Pancreas (tissue), 10 donors: ENCODE results near the gene TAAR9. TPM values are rescaled to one million over a fixed set of nuclear protein-coding genes. Genes with fewer than 3 reads are reported as not detected.
"Not testable (repeated sequence)": the region's sequence is repeated elsewhere in the genome, so short reads cannot be mapped to it uniquely, and the experiment has no call there.

ENCODE experiments used
- ATAC-seq, 4 donors: fragments of 200-7000 bp; cut with Tn5 transposase; one replicate each; pipeline versions ENCODE4 v1.8.0 to v1.9.1; 2020; ENCODE audit warnings: mild to moderate bottlenecking in 4 of 4, moderate library complexity in 4 of 4
- DNase-seq, 6 donors: peaks; one replicate each; pipeline ENCODE4 v3.0.0-alpha.2; 2020
- FAIRE-seq: peaks from 2 replicates; lab custom pipeline; 2012; peaks lifted over from hg19 to GRCh38; lab: Jason Lieb, UNC
- H3K27ac ChIP-seq, 4 donors: fragments of 200-600 bp; sonication (generic); 1 replicate in 3 of 4; 2 replicates in 1 of 4; pipeline versions ENCODE4 v1.5.0 to v1.8.0; 2020
- H3K27me3 ChIP-seq, 4 donors: fragments of 200-600 bp; one replicate each; pipeline ENCODE4 v1.8.0; 2021
- H3K36me3 ChIP-seq, 3 donors: fragments of 200-600 bp; sonication (generic) in 1 of 3; one replicate each; pipeline versions ENCODE4 v1.5.0 to v1.8.0; 2020 to 2021
- H3K4me1 ChIP-seq, 3 donors: fragments of 200-600 bp; one replicate each; pipeline ENCODE4 v1.8.0; 2021
- H3K4me3 ChIP-seq, 4 donors: fragments of 200-600 bp; sonication (generic) in 2 of 4; one replicate each; pipeline versions ENCODE4 v1.5.0 to v1.8.0; 2020 to 2021
- H3K9me3 ChIP-seq, 4 donors: fragments of 200-600 bp; one replicate each; pipeline ENCODE4 v1.8.0; 2021
- CTCF ChIP-seq, 4 donors: fragments of 200-600 bp; sonication (generic) in 3 of 4; IDR thresholded peaks; one replicate each; pipeline versions ENCODE4 v1.5.0 to v1.8.0; 2021; ENCODE audit warnings: antibody characterized with exemption in 4 of 4
- WGBS, 2 donors: extraction: QIAGEN DNeasy Blood & Tissue Kit; methylation state at CpG; one replicate each; pipeline ENCODE4 v1.1.7; 2013; 5-methylcytosine and 5-hydroxymethylcytosine counted together
- intact Hi-C, 3 donors: fragments of 100-400 bp; cut with DNase I; formaldehyde crosslinking; loops; one replicate each; pipeline versions ENCODE4 v1.11.1 to v1.14.2; 2022
- polyA plus RNA-seq, 2 donors: library from polyadenylated mRNA; stranded (reverse); fragments of 200-250 nt; gene quantifications; one replicate each; pipeline ENCODE4 v1.2.3, GENCODE V29; 2013
- total RNA-seq, 6 donors: library from RNA; stranded (reverse); fragmentation: NEBNext Ultra II Directional in 4 of 6; extraction: Animal tissue kit (Norgen Biotek cat#: 25700) in 4 of 6; gene quantifications; one replicate each; pipeline versions ENCODE4 v1.2.1 to v1.2.4, GENCODE V29; 2021 to 2023
- donor health status: healthy with polysubstance abuse.
- donor health status: DM: no; HTN: no; CAD: no; lungs with moderate emphysema.
- donor health status: DM: no; HTN: no; CAD: no.
- donor health status: control.
- donor health status: control.
- donor health status: Bipolar disorder and iron deficiency.
- donor health status: DM: yes; HTN: yes; CAD: no.
- donor health status: DM: no; HTN: no; CAD: no.
- donor health status: DM: no; HTN: no; CAD: no.
- donor health status: DM: yes; HTN: yes; CAD: no.

TAAR9 gene
- total and polyA plus RNA-seq, 8 donors: not detected

GRCh38 chr6:132530293-132530974 lies 7.6 kb upstream of the TAAR9 start:
- Histone ChIP-seq H3K4me1 (no peaks in the 10 kb centered on the region), H3K27me3 (peaks cover 0 to 7% (median 0%) of the 10 kb centered on the region in 4 donors), H3K27ac (no peak overlapping the region), H3K36me3 (no peaks in the 10 kb centered on the region), H3K4me3 (peak overlapping the region in 1 of 4 donors; percentile 24), H3K9me3 (no peaks in the 10 kb centered on the region)
- TF ChIP-seq CTCF (IDR thresholded peaks at IDR 0.05): peak; percentile 80 to 89 (median 84)
- 3 to 4% methylated on average over 9 of the region's 9 CpGs for WGBS, 2 donors
- ATAC-seq (peak; percentile 85 to 94 (median 92)), DNase-seq (peak in 4 of 6 donors; percentile 45 to 68 (median 56)), FAIRE-seq (peak; percentile 92)
- intact Hi-C loops: loop anchor here in 1 of 3 donors (10.0 kb wide), 1 partner anchor 244 kb away; no protein-coding TSS in a partner anchor

DNA sequence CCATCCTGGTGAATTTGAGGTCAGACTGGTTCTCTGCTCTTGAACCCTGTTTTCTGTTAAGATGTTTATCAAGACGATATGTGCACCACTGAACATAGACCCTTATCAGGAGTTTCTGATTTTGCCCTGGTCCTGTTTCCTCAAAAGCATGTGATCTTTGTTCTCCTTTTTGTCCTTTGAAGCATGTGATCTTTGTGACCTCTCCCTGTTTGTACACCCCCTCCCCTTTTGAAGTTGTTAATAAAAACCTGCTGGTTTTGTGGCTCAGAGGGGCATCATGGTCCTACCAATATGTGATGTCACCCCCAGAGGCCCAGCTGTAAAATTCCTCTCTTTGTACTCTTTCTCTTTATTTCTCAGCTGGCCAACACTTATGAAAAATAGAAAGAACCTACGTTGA lies 3.5 kb upstream of the TAAR9 start:
- ATAC-seq, H3K4me1 ChIP-seq, H3K27ac ChIP-seq, H3K36me3 ChIP-seq, H3K27me3 ChIP-seq, DNase-seq, H3K9me3 ChIP-seq, H3K4me3 ChIP-seq, FAIRE-seq: not testable (repeated sequence)
- WGBS, 2 donors: 77 to 81% methylated on average over 2 of the region's 2 CpGs
- intact Hi-C loops: loop anchor here in 1 of 3 donors (10.0 kb wide), 1 partner anchor 240 kb away; no protein-coding TSS in a partner anchor

- no peaks in the 10 kb centered on the region for H3K4me1 ChIP-seq
- ATAC-seq (no peak), DNase-seq (no peak), FAIRE-seq (no peak)
- no peak for TF ChIP-seq CTCF (IDR thresholded peaks at IDR 0.05)
- no peaks in the 10 kb centered on the region for H3K9me3 ChIP-seq
- H3K36me3 ChIP-seq: no peaks in the 10 kb centered on the region
- intact Hi-C loops: loop anchor here in 1 of 3 donors (10.0 kb wide), 1 partner anchor 238 kb away; no protein-coding TSS in a partner anchor
- WGBS, 2 donors: 66 to 78% methylated on average over 3 of the region's 3 CpGs
- peaks cover 0 to 3% (median 0%) of the 10 kb centered on the region in 4 donors for H3K27me3 ChIP-seq
- no peak overlapping the region for H3K27ac ChIP-seq
- H3K4me3 ChIP-seq: no peak overlapping the region
These were observed 932 bp upstream of the TAAR9 start for GRCh38 chr6:132537145-132537544.

- no peak overlapping the region for H3K4me3 ChIP-seq
- no peaks in the 10 kb centered on the region for H3K36me3 ChIP-seq
- FAIRE-seq (no peak), ATAC-seq (no peak), DNase-seq (no peak)
- no peaks in the 10 kb centered on the region for H3K4me1 ChIP-seq
- no peaks in the 10 kb centered on the region for H3K9me3 ChIP-seq
- peaks cover 0 to 4% (median 2%) of the 10 kb centered on the region in 4 donors for H3K27me3 ChIP-seq
- no peak for TF ChIP-seq CTCF (IDR thresholded peaks at IDR 0.05)
- H3K27ac ChIP-seq: no peak overlapping the region
- intact Hi-C loops: no loop called here
These were observed 6.7 kb downstream of the TAAR9 start for GRCh38 chr6:132544826-132545225.

DNA sequence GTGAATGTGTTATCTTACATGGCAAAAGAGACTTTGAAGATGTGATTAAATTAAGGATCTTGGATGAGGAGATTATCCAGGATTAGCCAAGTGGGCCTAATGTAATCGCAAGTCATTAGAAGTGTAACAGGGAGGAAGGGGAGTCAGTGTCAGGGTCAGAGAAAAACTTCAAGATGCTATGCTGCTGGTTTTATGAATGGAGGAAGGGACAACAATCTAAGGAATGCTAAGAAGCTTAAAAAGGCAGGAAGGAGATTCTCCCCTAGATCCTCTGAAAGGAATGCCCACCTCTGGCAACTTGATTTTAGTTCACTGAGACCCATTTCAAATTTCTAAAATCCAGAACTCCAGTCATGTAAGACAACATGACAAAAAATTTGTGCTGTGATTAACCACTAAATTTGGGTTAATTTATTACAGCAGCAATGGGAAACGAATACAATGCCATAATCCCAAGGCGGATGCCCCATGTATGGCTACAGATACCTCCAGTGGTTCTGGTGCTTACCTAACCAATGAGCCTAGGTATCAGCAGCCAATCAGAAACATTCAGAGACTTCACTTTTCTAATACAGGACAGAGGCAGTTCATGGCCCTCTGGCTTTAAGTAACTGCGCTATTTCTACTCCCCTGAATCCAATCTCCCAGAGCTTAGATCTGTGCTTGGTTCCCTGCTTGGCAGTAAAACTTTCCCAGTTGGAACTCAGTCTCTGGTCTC lies 10.8 kb downstream of the TAAR9 start:
- no peak for ATAC-seq
- Histone ChIP-seq H3K4me1 (no peaks in the 10 kb centered on the region), H3K27me3 (no peaks in the 10 kb centered on the region), H3K4me3 (no peak overlapping the region), H3K27ac (no peak overlapping the region), H3K9me3 (no peaks in the 10 kb centered on the region), H3K36me3 (no peaks in the 10 kb centered on the region)
- no peak for DNase-seq
- TF ChIP-seq CTCF (IDR thresholded peaks at IDR 0.05): no peak
- intact Hi-C loops: no loop called here
- no peak for FAIRE-seq
- WGBS, 2 donors: 84 to 90% methylated on average over 4 of the region's 4 CpGs
